Stimulated activated CD4-positive, alpha-beta T cell treated with anti-CD3 and anti-CD28 coated beads, Interleukin-1b, Interleukin-23, amount 100 ng/mL, for 1 hour (primary cell): ENCODE results near the gene TNFRSF21.
"Not testable (repeated sequence)": the region's sequence is repeated elsewhere in the genome, so short reads cannot be mapped to it uniquely, and the experiment has no call there.

ENCODE experiments used
- DNase-seq, 2 donors: peaks; one replicate each; pipeline ENCODE4 v3.0.0-alpha.2; 2020; ENCODE audit warnings: low read depth in 2 of 2

The TNFRSF21 gene

DNA sequence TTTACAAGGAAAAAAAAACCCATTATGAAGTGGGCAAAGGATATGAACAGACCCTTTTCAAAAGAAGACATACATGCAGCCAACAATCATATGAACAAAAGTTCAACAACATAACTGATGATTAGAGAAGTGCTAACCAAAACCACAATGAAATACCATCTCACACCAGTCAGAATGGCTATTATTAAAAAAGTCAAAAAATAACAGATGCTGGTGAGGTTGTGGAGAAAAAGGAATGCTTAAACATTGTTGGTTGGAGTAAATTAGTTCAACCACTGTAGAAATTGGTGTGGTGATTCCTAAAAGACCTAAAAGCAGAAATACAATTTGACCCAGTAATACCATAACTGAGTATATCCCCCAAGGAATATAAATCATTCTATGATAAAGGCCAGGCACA is 86.5 kb downstream of the TNFRSF21 start:
- DNase-seq: not testable (repeated sequence)

DNA sequence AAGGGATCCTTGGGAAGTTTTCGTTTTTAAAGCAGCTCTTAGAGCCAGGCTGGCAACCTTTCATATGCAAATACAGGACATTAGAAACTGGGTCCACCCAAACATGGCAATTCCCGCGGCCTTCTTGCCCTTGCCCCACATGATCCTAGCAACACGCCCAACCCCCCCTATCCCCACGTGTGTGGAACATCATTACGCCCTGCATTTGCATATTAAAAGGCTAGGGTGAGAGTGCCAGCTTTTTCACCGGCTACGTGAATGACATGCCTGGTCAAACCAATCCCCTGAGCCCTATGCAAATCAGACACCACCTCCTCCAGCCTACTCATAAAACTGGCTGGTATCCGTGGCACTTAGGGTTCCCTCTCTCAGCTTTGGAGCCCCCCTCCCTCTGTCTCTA is 88.1 kb downstream of the TNFRSF21 start:
- DNase-seq: no peak

- DNase-seq: no peak
Observed at GRCh38 chr6:47209632-47210031, 100.1 kb downstream of the TNFRSF21 start.

DNA sequence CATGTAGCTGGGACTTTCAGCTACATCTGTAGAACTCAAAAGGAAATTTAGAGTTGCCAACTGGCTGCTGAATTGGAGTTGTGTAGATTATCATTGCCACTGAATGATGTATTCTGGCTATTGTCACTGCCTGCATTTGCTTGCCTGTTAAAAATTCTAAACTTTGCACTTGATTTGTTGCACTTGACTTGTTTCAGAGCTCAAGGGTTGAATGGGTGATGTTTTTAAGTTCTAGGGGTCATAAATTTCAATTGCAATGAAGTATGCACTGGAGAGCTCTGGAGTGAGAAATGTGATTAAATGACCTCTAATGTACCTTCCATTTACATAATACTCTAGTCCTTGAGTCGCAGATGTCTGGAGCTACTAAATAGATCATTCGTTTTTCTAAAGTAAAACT is 102.4 kb downstream of the TNFRSF21 start:
- no peak for DNase-seq

DNA sequence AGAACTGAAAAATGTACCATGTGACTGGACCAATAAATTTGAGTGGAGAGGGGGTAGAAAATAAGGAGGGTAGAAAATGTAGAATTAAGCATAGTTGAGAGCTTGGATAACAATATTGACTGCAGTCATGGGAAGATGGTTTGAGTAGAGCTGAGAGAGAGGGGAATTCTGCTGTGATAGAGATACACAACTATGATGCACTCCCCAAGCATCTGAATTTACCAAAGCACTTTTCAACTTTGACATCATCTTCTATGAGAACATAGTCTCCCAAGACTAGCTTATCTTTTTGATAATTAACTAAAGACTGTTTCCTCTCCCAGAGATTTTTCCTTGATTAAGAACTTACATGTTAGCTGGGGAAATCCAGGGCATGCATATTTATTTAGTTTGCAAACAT is 103.1 kb downstream of the TNFRSF21 start:
- no peak for DNase-seq

DNA sequence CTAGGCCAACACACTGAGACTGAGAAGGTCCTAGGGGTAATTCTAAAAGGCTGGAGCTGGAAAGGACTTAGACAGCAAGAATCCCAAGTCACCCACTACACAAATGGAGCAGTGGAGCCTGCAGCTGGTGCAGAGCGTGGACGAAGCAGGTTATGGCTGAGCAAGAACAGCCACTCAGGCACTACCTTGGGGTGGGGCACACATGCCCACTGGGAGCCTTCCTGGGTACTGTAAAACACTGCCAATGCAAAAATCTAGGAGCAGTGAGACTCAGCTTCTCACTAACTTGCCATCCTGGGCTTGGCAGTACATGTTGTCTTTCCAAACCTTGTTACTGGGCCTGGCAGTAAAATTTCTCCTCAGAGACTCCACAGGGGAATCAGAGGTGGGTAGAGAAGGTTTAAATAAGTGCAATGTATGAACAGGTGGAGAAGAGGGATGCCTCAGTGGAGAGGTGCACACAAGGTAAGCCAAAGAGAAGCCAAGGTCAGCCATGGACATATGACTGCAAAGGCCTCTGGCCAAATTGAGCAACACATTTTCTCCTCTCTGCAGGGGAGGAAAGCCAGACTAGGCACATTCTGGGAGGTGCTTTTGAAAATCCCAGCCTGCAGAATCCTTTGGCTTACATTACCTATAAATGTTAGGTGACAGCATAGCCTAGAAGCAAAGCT is 105.6 kb downstream of the TNFRSF21 start:
- DNase-seq: no peak

DNA sequence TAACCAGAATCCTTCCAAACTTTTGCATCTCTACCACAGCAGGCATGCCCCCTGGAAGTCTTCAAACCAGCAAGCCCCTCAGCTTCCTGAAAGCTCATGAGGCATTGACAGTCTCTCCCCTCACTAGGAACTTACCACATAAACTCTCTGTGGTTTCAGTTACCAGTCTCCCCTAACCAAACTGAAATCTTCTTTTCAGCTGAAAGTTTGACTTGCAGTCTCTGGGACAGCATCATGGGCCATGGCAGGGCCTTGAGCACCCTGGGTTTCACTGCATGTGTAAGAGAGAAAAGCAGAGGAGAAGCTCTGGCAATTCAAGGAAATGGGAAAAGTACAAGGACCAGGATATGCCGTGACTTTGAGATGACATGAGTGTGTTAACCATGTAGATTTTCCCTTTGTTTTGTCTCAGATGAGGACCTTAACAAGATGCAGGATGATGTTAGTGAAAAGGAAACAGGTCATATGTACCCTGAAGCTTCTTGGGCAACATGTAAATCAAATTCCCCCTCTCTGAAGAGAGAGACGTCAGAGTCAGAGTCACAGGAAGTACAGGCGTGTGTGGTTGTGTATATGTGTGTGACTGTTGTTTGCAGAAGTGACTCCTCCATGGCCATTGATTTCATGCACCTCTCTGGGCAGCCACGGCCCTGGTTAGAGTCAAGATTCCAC is 106.3 kb downstream of the TNFRSF21 start:
- DNase-seq: no peak

- DNase-seq: no peak
Observed at GRCh38 chr6:47202644-47203205, 107.0 kb downstream of the TNFRSF21 start.

DNA sequence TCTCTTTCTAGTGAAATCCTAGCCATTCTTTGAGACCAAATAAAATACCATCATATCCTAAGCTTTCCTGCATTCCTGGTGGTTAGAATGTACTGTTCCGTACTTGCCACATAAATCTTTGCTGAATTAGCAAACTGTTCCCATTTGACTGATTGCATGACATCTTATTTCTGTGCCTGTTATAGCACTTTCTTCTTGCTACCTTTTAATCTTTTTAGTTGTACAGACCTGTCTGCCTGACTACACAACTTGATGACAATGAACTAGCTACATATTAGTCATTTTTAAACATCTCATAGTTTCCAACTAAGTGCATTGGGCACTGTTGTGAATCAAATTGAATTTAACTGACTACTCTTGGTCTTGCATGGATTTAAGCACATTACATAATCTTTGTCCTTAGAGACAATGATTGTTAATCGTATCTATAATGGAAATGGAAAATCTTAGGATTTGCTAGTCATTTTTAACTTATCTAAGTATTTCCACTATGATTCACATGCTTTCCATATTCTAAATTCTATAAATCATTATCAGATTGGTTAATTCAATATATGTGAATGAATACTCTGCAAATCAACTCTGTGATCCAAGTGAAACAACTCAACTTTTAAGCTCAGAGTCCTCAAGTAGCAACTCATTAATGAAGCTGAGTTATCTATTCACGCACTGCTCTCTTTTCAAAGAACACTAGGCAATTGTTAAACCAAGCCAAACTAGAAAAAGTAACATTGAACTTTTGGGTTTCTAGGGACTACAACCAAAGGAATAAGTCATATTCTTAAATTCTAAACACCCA is 109.0 kb downstream of the TNFRSF21 start:
- DNase-seq: no peak

- no peak for DNase-seq
Observed at GRCh38 chr6:47197682-47198640, 111.7 kb downstream of the TNFRSF21 start.

DNA sequence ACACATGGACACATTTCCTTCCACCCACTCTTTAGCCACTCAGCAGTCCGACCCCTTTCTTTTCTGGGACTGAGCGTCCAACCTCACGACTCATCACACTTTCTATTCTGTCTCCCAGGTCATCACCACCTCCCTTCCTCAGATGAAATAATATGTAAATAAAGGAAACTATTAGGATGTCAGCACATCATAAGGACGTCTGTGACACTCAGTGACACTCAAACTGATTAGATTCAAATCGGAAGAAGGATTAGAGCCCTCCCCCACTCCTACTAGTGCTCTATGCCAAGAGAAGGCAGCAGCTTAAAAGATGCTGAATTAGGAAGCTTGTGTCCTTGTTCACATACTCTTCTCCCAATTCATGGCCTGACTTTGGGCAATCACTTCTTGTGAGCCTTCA is 113.6 kb downstream of the TNFRSF21 start:
- no peak for DNase-seq

GRCh38 chr6:47195011-47195650 is 114.6 kb downstream of the TNFRSF21 start:
- DNase-seq: no peak

- no peak for DNase-seq
Observed at GRCh38 chr6:47188588-47189021, 121.1 kb downstream of the TNFRSF21 start.

- DNase-seq: no peak
Observed at GRCh38 chr6:47187893-47188587, 121.7 kb downstream of the TNFRSF21 start.

DNA sequence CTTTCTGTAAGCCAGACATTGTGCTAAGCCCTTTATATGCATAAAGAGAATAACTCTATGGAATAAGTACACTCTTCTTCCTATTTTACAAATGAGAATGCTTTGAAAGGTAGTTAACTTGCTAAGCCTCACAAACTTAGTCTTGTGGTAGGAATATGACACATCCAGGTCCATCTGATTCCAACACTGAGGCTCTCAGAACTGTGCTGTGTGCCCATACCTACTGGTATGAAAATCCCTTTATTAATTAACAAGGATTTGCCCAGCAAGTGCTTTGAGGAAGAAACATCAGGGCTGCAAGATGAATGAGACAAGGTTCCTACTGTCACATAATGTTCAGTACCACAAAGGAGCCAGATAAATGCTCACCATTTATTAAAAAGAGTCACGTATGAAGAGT is 122.6 kb downstream of the TNFRSF21 start:
- no peak for DNase-seq

DNA sequence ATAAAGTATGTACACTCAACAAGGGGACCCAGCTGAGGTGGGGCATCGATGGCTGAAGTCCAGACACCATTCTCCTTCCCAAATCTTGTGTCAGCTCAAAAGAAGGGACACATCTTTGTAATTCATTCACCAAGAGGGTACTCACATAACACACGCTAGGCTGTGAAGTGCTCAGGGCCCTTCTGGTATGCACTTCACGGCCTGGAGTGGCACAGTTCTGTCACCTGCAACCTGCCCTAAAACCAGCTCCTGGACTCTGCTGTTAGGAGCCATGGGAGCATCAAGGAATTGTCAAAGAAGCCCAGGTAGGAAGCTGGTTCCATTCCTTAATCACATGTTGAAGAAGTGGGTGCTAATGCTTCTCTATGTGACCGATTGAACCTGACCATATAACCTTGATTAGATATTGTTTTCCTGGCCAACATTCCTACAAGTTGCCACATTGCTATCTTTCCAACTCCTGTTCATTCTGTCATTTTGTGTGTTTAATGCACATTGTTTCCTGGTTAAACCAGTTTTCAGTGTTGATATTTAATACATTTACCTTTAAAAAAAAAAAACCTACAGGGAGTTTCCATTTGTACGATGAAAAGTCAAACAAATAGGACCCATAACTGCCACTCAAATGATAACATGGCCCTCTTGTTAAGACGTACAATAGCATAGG is 127.3 kb downstream of the TNFRSF21 start:
- DNase-seq: no peak

- DNase-seq: no peak
Observed at GRCh38 chr6:47181681-47182080, 128.0 kb downstream of the TNFRSF21 start.
